ENCODE data around the gene TMEM87A.
"Not testable (repeated sequence)": the region's sequence is repeated elsewhere in the genome, so short reads cannot be mapped to it uniquely, and the experiment has no call there.

The TMEM87A gene

DNA sequence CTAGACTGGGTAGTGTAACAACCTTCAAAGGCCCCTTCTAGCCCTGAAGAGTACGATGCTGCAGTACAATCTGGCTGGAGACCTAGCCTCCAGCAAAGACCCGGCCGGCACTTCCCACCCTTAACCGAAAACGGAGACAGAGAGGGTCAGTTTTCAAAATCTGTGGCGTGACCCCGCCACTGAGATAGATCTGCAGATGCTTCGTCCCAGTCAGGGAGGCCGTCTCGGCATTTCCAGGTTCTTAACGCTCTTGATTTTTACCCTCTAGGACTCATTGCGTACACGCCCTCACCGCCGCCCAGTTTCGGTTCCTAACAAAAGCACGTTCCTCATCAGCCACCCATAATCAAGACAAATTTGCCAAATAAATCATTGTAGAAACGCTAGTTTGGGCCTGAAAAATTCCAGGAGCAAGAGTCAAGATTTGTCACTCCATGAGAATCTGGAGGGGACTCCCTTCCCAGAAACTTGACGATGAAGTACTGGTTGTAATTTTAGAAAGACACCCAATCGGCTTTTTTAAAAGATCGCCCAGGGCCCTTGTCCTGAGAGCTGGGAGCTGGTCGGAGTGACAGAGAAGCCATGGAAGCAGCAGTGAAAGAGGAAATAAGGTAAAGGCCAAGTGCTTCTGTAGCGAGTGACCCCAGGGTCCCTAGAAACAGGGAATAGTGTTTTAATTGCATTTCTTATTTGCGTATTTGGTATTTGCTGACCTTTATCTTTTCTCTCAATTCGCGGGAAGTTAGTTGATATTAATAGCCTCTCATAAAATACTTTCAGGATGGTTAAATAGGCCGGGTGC lies 868 bp upstream of the TMEM87A start:
- FAIRE-seq (no peak), DNase-seq (ENCODE audit: insufficient read length, low spot score) (peak; percentile 3)

GRCh38 chr15:42270996-42271395 lies 2.2 kb downstream of the TMEM87A start:
- no peak for DNase-seq (ENCODE audit: insufficient read length, low spot score)
- FAIRE-seq: no peak

- DNase-seq (ENCODE audit: insufficient read length, low spot score): no peak
- no peak for FAIRE-seq
Measured at GRCh38 chr15:42270551-42270950, 2.7 kb downstream of the TMEM87A start.

- no peak for DNase-seq (ENCODE audit: insufficient read length, low spot score)
- no peak for FAIRE-seq
Measured at GRCh38 chr15:42267286-42267685, 5.9 kb downstream of the TMEM87A start.

DNA sequence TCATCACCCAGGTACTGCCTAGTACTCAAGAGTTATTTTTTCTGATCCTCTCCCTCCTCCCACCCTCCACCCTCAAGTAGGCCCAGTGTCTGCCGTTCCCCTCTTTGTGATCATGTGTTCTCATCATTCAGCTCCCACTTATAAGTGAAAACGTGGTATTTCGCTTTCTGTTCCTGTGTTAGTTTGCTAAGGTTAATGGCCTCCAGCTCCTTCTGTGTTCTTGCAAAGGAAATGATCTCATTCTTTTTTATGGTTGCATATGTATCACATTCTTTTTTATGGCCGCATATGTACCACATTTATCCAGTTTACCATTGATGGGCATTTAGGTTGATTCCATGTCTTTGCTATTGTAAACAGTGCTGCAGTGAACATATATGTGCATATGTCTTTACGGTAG lies 8.4 kb downstream of the TMEM87A start:
- no peak for FAIRE-seq
- no peak for DNase-seq (ENCODE audit: insufficient read length, low spot score)

- DNase-seq (ENCODE audit: insufficient read length, low spot score): no peak
- no peak for FAIRE-seq
Measured at GRCh38 chr15:42253300-42253699, 19.9 kb downstream of the TMEM87A start.

GRCh38 chr15:42240823-42241222 lies 32.4 kb downstream of the TMEM87A start:
- FAIRE-seq (no peak), DNase-seq (ENCODE audit: insufficient read length, low spot score) (no peak)

DNA sequence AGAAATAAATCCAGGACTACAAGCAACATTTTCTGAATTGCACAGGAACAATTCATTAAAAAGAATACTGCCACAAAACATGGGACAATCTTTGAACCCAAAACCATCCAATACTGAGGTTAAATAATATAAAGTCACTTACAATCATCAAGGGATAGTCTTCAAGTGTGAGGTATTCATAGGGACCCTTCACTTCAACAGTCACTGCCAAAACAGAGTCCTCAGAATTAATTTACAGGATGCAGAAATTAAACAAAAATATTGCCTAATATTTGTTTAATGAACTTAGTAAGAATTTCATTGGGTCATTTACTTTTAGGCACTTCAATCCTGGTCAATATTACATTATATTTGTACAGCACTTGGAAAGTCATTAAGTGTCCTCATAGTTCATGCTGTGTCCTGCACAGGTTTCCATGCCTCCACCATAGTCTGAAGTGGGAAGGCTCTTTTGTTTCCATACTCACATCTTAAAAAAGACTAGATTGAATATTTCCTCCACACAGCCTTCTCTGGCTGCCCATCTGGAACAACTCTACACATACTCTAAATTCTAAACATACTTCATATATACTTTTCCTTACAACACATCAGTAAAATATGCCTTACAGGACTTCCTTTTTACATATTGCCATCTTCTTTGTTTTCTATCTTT lies 33.6 kb downstream of the TMEM87A start:
- FAIRE-seq (no peak), DNase-seq (ENCODE audit: insufficient read length, low spot score) (no peak)

DNA sequence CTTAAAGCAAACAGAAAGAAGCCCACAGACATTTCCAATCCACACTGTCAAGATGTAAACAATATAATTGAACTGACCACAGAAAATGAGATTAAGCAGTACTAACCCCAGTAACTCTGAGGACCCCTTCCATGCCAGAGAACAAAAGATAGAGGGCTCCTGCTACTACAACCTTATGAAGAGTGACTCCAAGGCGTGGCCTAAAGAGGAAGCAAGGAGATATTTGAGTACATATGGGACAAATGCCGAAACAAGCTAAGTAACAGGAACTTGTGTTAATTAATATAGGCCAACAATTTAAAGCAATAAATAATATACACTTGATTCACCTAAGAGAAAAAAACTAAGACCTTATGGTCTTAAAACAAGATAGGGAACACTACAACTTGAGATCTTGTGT lies 40.1 kb downstream of the TMEM87A start:
- DNase-seq (ENCODE audit: insufficient read length, low spot score): no peak
- no peak for FAIRE-seq

- no peak for FAIRE-seq
- no peak for DNase-seq (ENCODE audit: insufficient read length, low spot score)
Measured at GRCh38 chr15:42232606-42233005, 40.6 kb downstream of the TMEM87A start.

DNA sequence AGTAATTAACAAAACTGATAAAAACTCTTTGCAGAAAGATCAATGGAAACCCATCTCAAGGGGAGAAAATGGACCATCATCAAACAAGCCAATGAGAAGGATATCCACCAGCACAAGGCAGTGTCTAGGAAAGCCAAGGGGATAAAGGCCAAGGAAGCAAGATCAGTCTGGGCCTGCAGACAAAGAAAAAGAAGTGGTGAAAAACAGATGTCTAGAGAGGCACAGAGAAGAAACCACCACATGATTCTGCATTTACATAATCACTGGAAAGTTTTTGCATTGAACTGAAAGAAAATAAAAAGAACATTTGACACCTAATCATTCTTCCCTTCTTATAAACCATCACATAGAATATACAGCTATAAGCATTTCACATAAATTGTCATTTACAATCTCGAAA lies 42.1 kb downstream of the TMEM87A start:
- FAIRE-seq (no peak), DNase-seq (ENCODE audit: insufficient read length, low spot score) (no peak)

DNA sequence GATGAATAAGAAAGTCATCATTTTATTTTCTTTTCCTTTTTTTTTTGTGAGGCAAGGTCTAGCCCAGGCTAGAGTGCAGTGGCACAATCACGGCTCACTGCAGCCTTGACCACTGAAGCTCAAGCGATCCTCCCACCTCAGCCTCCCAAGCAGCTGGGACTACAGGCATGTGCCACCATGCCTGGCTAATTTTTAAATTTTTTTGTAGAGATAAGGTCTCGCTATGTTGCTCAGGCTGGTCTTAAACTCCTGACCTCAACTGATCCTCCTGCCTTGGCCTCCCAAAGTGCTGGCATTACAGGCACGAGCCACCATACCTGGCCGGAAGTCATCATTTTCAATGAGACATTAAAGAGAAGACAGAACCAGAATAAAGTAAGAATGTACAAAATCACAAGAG lies 44.3 kb downstream of the TMEM87A start:
- not testable (repeated sequence) for DNase-seq (ENCODE audit: insufficient read length, low spot score); FAIRE-seq

- FAIRE-seq (no peak), DNase-seq (ENCODE audit: insufficient read length, low spot score) (no peak)
Measured at GRCh38 chr15:42228036-42228435, 45.2 kb downstream of the TMEM87A start.

DNA sequence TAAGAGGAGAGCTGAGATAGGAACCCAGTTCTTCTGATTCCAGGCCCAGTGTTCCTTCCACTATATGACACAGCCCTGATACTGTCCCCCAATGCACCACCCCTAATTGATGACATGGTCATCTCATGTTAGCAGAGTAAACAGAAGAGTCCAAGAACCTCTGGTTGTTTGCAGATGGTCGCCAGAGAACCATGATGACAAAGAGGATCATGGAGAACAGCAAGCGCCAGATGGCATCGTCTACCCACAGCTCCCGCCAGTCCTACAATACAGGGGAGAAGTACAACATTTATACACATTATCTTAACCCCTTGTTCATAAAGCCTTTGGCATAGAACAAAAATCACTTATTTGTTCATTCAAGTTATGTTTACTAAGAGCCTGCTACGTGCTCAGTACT lies 46.6 kb downstream of the TMEM87A start:
- no peak for DNase-seq (ENCODE audit: insufficient read length, low spot score)

GRCh38 chr15:42220216-42220615 lies 53.0 kb downstream of the TMEM87A start:
- DNase-seq (ENCODE audit: insufficient read length, low spot score) (no peak), FAIRE-seq (no peak)

More for the DNA sequence above, 46.6 kb downstream of the TMEM87A start:
- no peak for FAIRE-seq

GRCh38 chr15:42218953-42219592 lies 54.2 kb downstream of the TMEM87A start:
- FAIRE-seq (peak; percentile 84), DNase-seq (ENCODE audit: insufficient read length, low spot score) (no peak)

GRCh38 chr15:42217568-42217967 lies 55.7 kb downstream of the TMEM87A start:
- FAIRE-seq (no peak), DNase-seq (ENCODE audit: insufficient read length, low spot score) (no peak)

GRCh38 chr15:42215913-42216829 lies 57.1 kb downstream of the TMEM87A start:
- FAIRE-seq: no peak
- no peak for DNase-seq (ENCODE audit: insufficient read length, low spot score)

DNA sequence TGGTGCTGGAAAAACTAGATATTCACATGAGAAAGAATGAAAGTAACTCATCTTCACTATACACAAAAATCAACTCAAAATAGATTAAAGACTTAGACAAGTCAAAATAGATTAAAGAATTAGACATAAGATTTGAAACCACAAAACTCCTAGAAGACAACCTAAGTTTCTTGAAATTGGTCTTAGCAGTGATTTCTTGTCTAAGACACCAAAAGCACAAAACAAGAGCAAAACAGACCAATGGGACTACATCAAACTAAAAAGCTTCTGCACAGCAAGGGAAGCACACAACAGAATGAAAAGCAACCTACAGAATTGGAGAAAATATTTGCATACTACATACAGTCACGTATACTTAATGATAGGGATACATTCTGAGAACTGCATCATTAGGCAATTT lies 58.6 kb downstream of the TMEM87A start:
- no peak for FAIRE-seq
- DNase-seq (ENCODE audit: insufficient read length, low spot score): no peak

GRCh38 chr15:42213511-42213910 lies 59.7 kb downstream of the TMEM87A start:
- no peak for DNase-seq (ENCODE audit: insufficient read length, low spot score)

GRCh38 chr15:42210696-42211095 lies 62.5 kb downstream of the TMEM87A start:
- DNase-seq (ENCODE audit: insufficient read length, low spot score) (no peak), FAIRE-seq (no peak)

More at GRCh38 chr15:42213511-42213910, 59.7 kb downstream of the TMEM87A start:
- FAIRE-seq: no peak

Data from GM19239 (cell line).